ENCODE data around the gene MIOX. TPM values are rescaled to one million over a fixed set of nuclear protein-coding genes. Genes with fewer than 3 reads are reported as not detected.

MIOX gene
- polyA plus RNA-seq, 1 donor from 2014 or later, result not detected

GRCh38 chr22:50502628-50503474 lies 16.2 kb downstream of the MIOX start:
- Histone ChIP-seq H4K20me1 (ENCODE audit: insufficient read depth) (no peaks in the 10 kb centered on the region), H3K9me2 (ENCODE audit: insufficient read depth, low read length) (no peaks in the 10 kb centered on the region), H3K4me2 (ENCODE audit: low read length) (no peak overlapping the region), H3F3A (ENCODE audit: insufficient read depth, low read length, poor library complexity, severe bottlenecking) (no peaks in the 10 kb centered on the region), H3K27me3 (ENCODE audit: insufficient read depth, low read depth, low read length) (no peaks in the 10 kb centered on the region), H2AFZ (ENCODE audit: low read depth, low read length) (no peak overlapping the region), H3K9me3 (ENCODE audit: low read length) (no peaks in the 10 kb centered on the region), H3K79me2 (replicated peaks; ENCODE audit: insufficient read depth, low read length) (peaks cover 10% of the 10 kb centered on the region), H3K36me3 (ENCODE audit: insufficient read depth, low read length) (no peaks in the 10 kb centered on the region), H3K4me3 (ENCODE audit: low read length) (no peak overlapping the region), H3K9ac (ENCODE audit: low read length) (no peak overlapping the region), H3K27ac (ENCODE audit: low read length) (no peak overlapping the region)
- TF ChIP-seq EZH2 (IDR thresholded peaks at IDR 0.05; ENCODE audit: borderline replicate concordance, insufficient read depth, low read length, poor library complexity, severe bottlenecking) (no peak), EP300 (conservative IDR thresholded peaks at IDR 0.05; ENCODE audit: poor library complexity, severe bottlenecking) (no peak), CTCF (IDR thresholded peaks at IDR 0.05; ENCODE audit: poor library complexity, severe bottlenecking) (no peak)

- no peak overlapping the region for H3K9ac ChIP-seq (ENCODE audit: low read length)
- H2AFZ ChIP-seq (ENCODE audit: low read depth, low read length), result no peak overlapping the region
- no peaks in the 10 kb centered on the region for H3K9me2 ChIP-seq (ENCODE audit: insufficient read depth, low read length)
- no peaks in the 10 kb centered on the region for H3K9me3 ChIP-seq (ENCODE audit: low read length)
- H3K27ac ChIP-seq (ENCODE audit: low read length), result no peak overlapping the region
- H3K79me2 ChIP-seq (replicated peaks; ENCODE audit: insufficient read depth, low read length), result peaks cover 10% of the 10 kb centered on the region
- H3K4me2 ChIP-seq (ENCODE audit: low read length), result no peak overlapping the region
- H3K4me3 ChIP-seq (ENCODE audit: low read length), result no peak overlapping the region
- no peaks in the 10 kb centered on the region for H4K20me1 ChIP-seq (ENCODE audit: insufficient read depth)
- H3K36me3 ChIP-seq (ENCODE audit: insufficient read depth, low read length), result no peaks in the 10 kb centered on the region
- H3F3A ChIP-seq (ENCODE audit: insufficient read depth, low read length, poor library complexity, severe bottlenecking), result no peaks in the 10 kb centered on the region
- TF ChIP-seq EP300 (conservative IDR thresholded peaks at IDR 0.05; ENCODE audit: poor library complexity, severe bottlenecking) (no peak), CTCF (IDR thresholded peaks at IDR 0.05; ENCODE audit: poor library complexity, severe bottlenecking) (no peak), EZH2 (IDR thresholded peaks at IDR 0.05; ENCODE audit: borderline replicate concordance, insufficient read depth, low read length, poor library complexity, severe bottlenecking) (no peak), TAF1 (IDR thresholded peaks at IDR 0.05; ENCODE audit: low read depth) (no peak), REST (IDR thresholded peaks at IDR 0.05; ENCODE audit: borderline replicate concordance) (no peak), RAD21 (conservative IDR thresholded peaks at IDR 0.05) (no peak), POLR2AphosphoS5 (IDR thresholded peaks at IDR 0.05) (no peak), MXI1 (conservative IDR thresholded peaks at IDR 0.05; ENCODE audit: poor library complexity, severe bottlenecking) (no peak), SMC3 (conservative IDR thresholded peaks at IDR 0.05; ENCODE audit: poor library complexity) (no peak)
- H3K27me3 ChIP-seq (ENCODE audit: insufficient read depth, low read depth, low read length), result no peaks in the 10 kb centered on the region
Observed at GRCh38 chr22:50503475-50504145, 17.0 kb downstream of the MIOX start.
